H9 (cell line): ENCODE results near the gene STARD4. TPM values are rescaled to one million over a fixed set of nuclear protein-coding genes. Genes with fewer than 3 reads are reported as not detected.

Experiments used
- DNase-seq: peaks from one replicate; pipeline ENCODE4 v3.0.0-alpha.2; 2017
- H2AFZ ChIP-seq: one replicate; pipeline ENCODE4 v1.6.1; 2013; ENCODE audit warnings: mild to moderate bottlenecking, low read length, control low read depth, moderate library complexity
- H2AK5ac ChIP-seq: 2 replicates; pipeline ENCODE4 v1.6.1; 2013; ENCODE audit warnings: low read length, control low read depth, mixed read lengths; ENCODE audit not compliant: insufficient read length
- H2BK120ac ChIP-seq: one replicate; pipeline ENCODE4 v1.6.1; 2013; ENCODE audit warnings: low read depth, mild to moderate bottlenecking, low read length, control low read depth, inconsistent platforms; ENCODE audit not compliant: poor library complexity, severe bottlenecking
- H2BK12ac ChIP-seq: 2 replicates; pipeline ENCODE4 v1.6.1; 2013; ENCODE audit warnings: low read length, control low read depth, mixed read lengths, low read depth; ENCODE audit not compliant: insufficient read length
- H2BK15ac ChIP-seq: 2 replicates; pipeline ENCODE4 v1.6.1; 2013; ENCODE audit warnings: low read depth, low read length, control low read depth
- H2BK20ac ChIP-seq: one replicate; pipeline ENCODE4 v1.6.1; 2013; ENCODE audit warnings: low read depth, mild to moderate bottlenecking, low read length, control low read depth, inconsistent platforms; ENCODE audit not compliant: poor library complexity, severe bottlenecking
- H2BK5ac ChIP-seq: 2 replicates; pipeline ENCODE4 v1.6.1; 2013; ENCODE audit warnings: low read length, control low read depth, mixed read lengths; ENCODE audit not compliant: insufficient read length
- H3K14ac ChIP-seq: 2 replicates; pipeline ENCODE4 v1.6.1; 2013; ENCODE audit warnings: low read length, control low read depth; ENCODE audit not compliant: insufficient read depth
- H3K18ac ChIP-seq: 2 replicates; pipeline ENCODE4 v1.6.1; 2013; ENCODE audit warnings: low read depth, mild to moderate bottlenecking, mixed read lengths, low read length, control low read depth; ENCODE audit not compliant: insufficient read length
- H3K23ac ChIP-seq: 2 replicates; pipeline ENCODE4 v1.6.1; 2013; ENCODE audit warnings: low read length, control low read depth, mixed read lengths, low read depth; ENCODE audit not compliant: insufficient read length
- H3K23me2 ChIP-seq: 2 replicates; pipeline ENCODE4 v1.6.1; 2013; ENCODE audit warnings: low read depth, mild to moderate bottlenecking, mixed read lengths, low read length, control low read depth; ENCODE audit not compliant: insufficient read length, poor library complexity, severe bottlenecking
- H3K27ac ChIP-seq: 2 replicates; pipeline ENCODE4 v1.5.1; 2013; ENCODE audit warnings: low read length, control low read depth, mixed read lengths, low read depth; ENCODE audit not compliant: insufficient read length
- H3K27me3 ChIP-seq: 2 replicates; pipeline ENCODE4 v1.6.1; 2013; ENCODE audit warnings: low read length, control low read depth, inconsistent platforms; ENCODE audit not compliant: insufficient read depth
- H3K4ac ChIP-seq: 2 replicates; pipeline ENCODE4 v1.6.1; 2013; ENCODE audit warnings: low read depth, mild to moderate bottlenecking, control low read depth, inconsistent platforms, low read length, moderate library complexity
- H3K4me1 ChIP-seq: 2 replicates; pipeline ENCODE4 v1.6.1; 2013; ENCODE audit warnings: low read length, control low read depth, inconsistent platforms; ENCODE audit not compliant: insufficient read depth
- H3K4me2 ChIP-seq: 2 replicates; pipeline ENCODE4 v1.6.1; 2013; ENCODE audit warnings: low read length, control low read depth, mixed read lengths; ENCODE audit not compliant: insufficient read length, insufficient read depth
- H3K56ac ChIP-seq: 2 replicates; pipeline ENCODE4 v1.6.1; 2013; ENCODE audit warnings: low read depth, mild to moderate bottlenecking, mixed read lengths, low read length, control low read depth; ENCODE audit not compliant: insufficient read length
- H3K79me1 ChIP-seq: 2 replicates; pipeline ENCODE4 v1.6.1; 2013; ENCODE audit warnings: low read depth, mild to moderate bottlenecking, moderate library complexity, low read length, control low read depth, inconsistent platforms; ENCODE audit not compliant: insufficient read depth, poor library complexity, severe bottlenecking
- H3K79me2 ChIP-seq: 2 replicates; pipeline ENCODE4 v1.6.1; 2013; ENCODE audit warnings: low read length, control low read depth, inconsistent platforms; ENCODE audit not compliant: insufficient read depth
- H3K9ac ChIP-seq: 2 replicates; pipeline ENCODE4 v1.6.1; 2013; ENCODE audit warnings: low read length, control low read depth, mixed read lengths; ENCODE audit not compliant: insufficient read length; ENCODE audit errors: extremely low read depth
- H3K9me3 ChIP-seq: one replicate; pipeline ENCODE4 v1.6.1; 2013; ENCODE audit warnings: low read depth, low read length, inconsistent platforms; ENCODE audit not compliant: control insufficient read depth
- H3T11ph ChIP-seq: one replicate; pipeline ENCODE4 v1.6.1; 2013; ENCODE audit warnings: mild to moderate bottlenecking, low read length, control low read depth, inconsistent platforms
- H4K20me1 ChIP-seq: one replicate; pipeline ENCODE4 v1.6.1; 2013; ENCODE audit not compliant: control insufficient read depth, insufficient read length, insufficient read depth
- H4K5ac ChIP-seq: 2 replicates; pipeline ENCODE4 v1.6.1; 2013; ENCODE audit warnings: low read depth, mild to moderate bottlenecking, mixed read lengths, low read length, control low read depth; ENCODE audit not compliant: insufficient read length
- H4K8ac ChIP-seq: replicated peaks from 2 replicates; pipeline ENCODE4 v1.6.1; 2013; ENCODE audit warnings: low read length, control low read depth, mixed read lengths, low read depth; ENCODE audit not compliant: insufficient read length
- H4K91ac ChIP-seq: 2 replicates; pipeline ENCODE4 v1.6.1; 2013; ENCODE audit warnings: low read depth, mild to moderate bottlenecking, moderate library complexity, mixed read lengths, low read length, control low read depth; ENCODE audit not compliant: insufficient read length
- H3K27ac Mint-ChIP-seq, 3 experiments: 2 replicates in 2 of 3; 3 replicates in 1 of 3; pipeline ENCODE4 v1.8.0; 2020 to 2021; ENCODE audit warnings: mixed read lengths in 3 of 3, mild to moderate bottlenecking in 1 of 3, moderate library complexity in 1 of 3
- H3K27me3 Mint-ChIP-seq: 2 replicates; pipeline ENCODE4 v1.8.0; 2021; ENCODE audit warnings: low read depth, mild to moderate bottlenecking, moderate library complexity, mixed read lengths
- H3K36me3 Mint-ChIP-seq, 3 experiments: 2 replicates in 2 of 3; 3 replicates in 1 of 3; pipeline ENCODE4 v1.8.0; 2020 to 2021; ENCODE audit warnings: low read depth in 3 of 3, mixed read lengths in 3 of 3; ENCODE audit not compliant: insufficient read depth in 1 of 3
- H3K4me1 Mint-ChIP-seq, 2 experiments: 2 replicates each; pipeline ENCODE4 v1.8.0; 2020; ENCODE audit warnings: mixed read lengths in 2 of 2
- H3K4me3 Mint-ChIP-seq, 2 experiments: 2 replicates in 1 of 2; 3 replicates in 1 of 2; pipeline ENCODE4 v1.8.0; 2020 to 2021; ENCODE audit warnings: mild to moderate bottlenecking in 2 of 2, mixed read lengths in 2 of 2, moderate library complexity in 1 of 2
- H3K9me3 Mint-ChIP-seq, 2 experiments: 2 replicates in 1 of 2; 3 replicates in 1 of 2; pipeline ENCODE4 v1.8.0; 2020; ENCODE audit warnings: mild to moderate bottlenecking in 2 of 2, mixed read lengths in 2 of 2, moderate library complexity in 1 of 2
- CTCF ChIP-seq: fragments of 200-600 bp; sonication (generic); conservative IDR thresholded peaks from 3 replicates; pipeline ENCODE4 v1.8.0; 2021; ENCODE audit warnings: antibody characterized with exemption, mild to moderate bottlenecking
- WGBS: extraction: QIAGEN DNeasy Blood & Tissue Kit; methylation state at CpG from one replicate; pipeline ENCODE4 v1.1.7; 2013; ENCODE audit warnings: missing lambda C conversion rate, low lambda C conversion rate, mixed read lengths; ENCODE audit not compliant: insufficient read length; ENCODE audit errors: extremely low coverage; 5-methylcytosine and 5-hydroxymethylcytosine counted together
- total RNA-seq: library from RNA; stranded (reverse); gene quantifications from 2 replicates; pipeline ENCODE4 v1.2.1, GENCODE V29; 2021

STARD4 gene
- total RNA-seq, 1 experiment from 2014 or later, result 28.7 TPM

- no CpG with 5 or more reads among the region's 5 CpGs for WGBS
- Histone ChIP-seq H2BK20ac (no peak overlapping the region), H3T11ph (no peak overlapping the region), H4K5ac (no peak overlapping the region), H3K4me1 (no peaks in the 10 kb centered on the region), H3K9me3 (no peaks in the 10 kb centered on the region), H4K20me1 (no peaks in the 10 kb centered on the region), H3K27ac (no peak overlapping the region), H2BK12ac (no peak overlapping the region), H3K9ac (no peak overlapping the region), H4K8ac (no peak overlapping the region), H3K56ac (no peak overlapping the region), H3K4ac (no peak overlapping the region), H2AFZ (no peak overlapping the region), H3K4me2 (no peak overlapping the region), H3K27me3 (no peaks in the 10 kb centered on the region), H3K23me2 (no peaks in the 10 kb centered on the region), H3K18ac (no peak overlapping the region), H3K23ac (no peak overlapping the region), H4K91ac (no peak overlapping the region), H3K79me1 (no peaks in the 10 kb centered on the region), H2AK5ac (no peak overlapping the region), H2BK5ac (no peak overlapping the region), H2BK15ac (no peak overlapping the region), H3K14ac (no peak overlapping the region), H3K79me2 (no peaks in the 10 kb centered on the region), H2BK120ac (no peak overlapping the region)
- H3K4me1 Mint-ChIP-seq, result peaks cover 0 to 4% of the 10 kb centered on the region in 2 experiments; a peak in 2 of 4 replicates
- H3K4me3 Mint-ChIP-seq, result no peak overlapping the region
- peaks cover 0 to 3% of the 10 kb centered on the region in 2 experiments; a peak in 2 of 5 replicates for H3K9me3 Mint-ChIP-seq
- H3K27me3 Mint-ChIP-seq, result peaks cover 3% of the 10 kb centered on the region; the same call in 1 of the 2 replicates
- H3K36me3 Mint-ChIP-seq, result no peaks in the 10 kb centered on the region; a peak in 1 of 7 replicates
- no peak for DNase-seq
- H3K27ac Mint-ChIP-seq, result peak overlapping the region in 1 of 3 experiments; percentile 73; a peak in 1 of 7 replicates
- no peak for TF ChIP-seq CTCF
Measured at GRCh38 chr5:111532886-111533582, 20.7 kb upstream of the STARD4 start.
